SK-N-SH treated with all-trans-retinoic acid at 6 μM for 48 hours (cell line): ENCODE measurements around the gene RTF1.

ENCODE experiments used
- ARNTL ChIP-seq: fragments of 450-650 bp; formaldehyde crosslinking; IDR thresholded peaks from 2 replicates; pipeline ENCODE4 v1.5.0; 2020; ENCODE audit warnings: low read depth, mild to moderate bottlenecking, moderate library complexity, borderline replicate concordance
- CSDC2 ChIP-seq: fragments of 250-450 bp; sonication (Bioruptor Pico); IDR thresholded peaks from 2 replicates; pipeline ENCODE4 v1.5.0; 2020; ENCODE audit warnings: mild to moderate bottlenecking, moderate library complexity
- OSR1 ChIP-seq: fragments of 250-450 bp; sonication (Bioruptor Pico); IDR thresholded peaks from 2 replicates; pipeline ENCODE4 v1.8.0; 2022; ENCODE audit warnings: moderate library complexity, mild to moderate bottlenecking, inconsistent platforms
- PATZ1 ChIP-seq: fragments of 250-450 bp; sonication (Bioruptor Pico); IDR thresholded peaks from 2 replicates; pipeline ENCODE4 v1.8.0; 2020; ENCODE audit warnings: mild to moderate bottlenecking, moderate library complexity, borderline replicate concordance
- PPARA ChIP-seq: fragments of 250-450 bp; sonication (Bioruptor Pico); IDR thresholded peaks from 2 replicates; pipeline ENCODE4 v1.5.0; 2020; ENCODE audit warnings: mild to moderate bottlenecking, borderline replicate concordance
- RARB ChIP-seq: fragments of 250-450 bp; sonication (Bioruptor Pico); IDR thresholded peaks from 2 replicates; pipeline ENCODE4 v1.8.0; 2021; ENCODE audit warnings: mild to moderate bottlenecking, moderate library complexity
- SNAI2 ChIP-seq: fragments of 250-450 bp; sonication (Bioruptor Pico); IDR thresholded peaks from 2 replicates; pipeline ENCODE4 v1.5.0; 2020; ENCODE audit warnings: mild to moderate bottlenecking, moderate library complexity
- TCF4 ChIP-seq: fragments of 250-450 bp; sonication (Bioruptor Pico); IDR thresholded peaks from 2 replicates; pipeline ENCODE4 v1.8.0; 2021; ENCODE audit warnings: mild to moderate bottlenecking, moderate library complexity, borderline replicate concordance
- TOX ChIP-seq: fragments of 250-450 bp; sonication (Bioruptor Pico); IDR thresholded peaks from 2 replicates; pipeline ENCODE4 v1.8.0; 2021; ENCODE audit warnings: mild to moderate bottlenecking, moderate library complexity, borderline replicate concordance
- ZFP3 ChIP-seq: fragments of 250-450 bp; sonication (Bioruptor Pico); IDR thresholded peaks from 2 replicates; pipeline ENCODE4 v1.5.0; 2020; ENCODE audit warnings: mild to moderate bottlenecking, moderate library complexity
- ZFP30 ChIP-seq: fragments of 450-650 bp; formaldehyde crosslinking; IDR thresholded peaks from 2 replicates; pipeline ENCODE4 v1.5.0; 2022; ENCODE audit warnings: mild to moderate bottlenecking, moderate library complexity
- ZNF565 ChIP-seq: fragments of 450-650 bp; formaldehyde crosslinking; conservative IDR thresholded peaks from 2 replicates; pipeline ENCODE4 v1.5.0; 2020; ENCODE audit warnings: low read depth, mild to moderate bottlenecking, moderate library complexity
- TF ChIP-seq, protein P1 (sequence below): fragments of 250-450 bp; sonication (Bioruptor Pico); IDR thresholded peaks from 2 replicates; pipeline ENCODE4 v1.5.1; 2020; ENCODE audit warnings: low read depth, mild to moderate bottlenecking, moderate library complexity

- TF ChIP-seq, protein P1, sequence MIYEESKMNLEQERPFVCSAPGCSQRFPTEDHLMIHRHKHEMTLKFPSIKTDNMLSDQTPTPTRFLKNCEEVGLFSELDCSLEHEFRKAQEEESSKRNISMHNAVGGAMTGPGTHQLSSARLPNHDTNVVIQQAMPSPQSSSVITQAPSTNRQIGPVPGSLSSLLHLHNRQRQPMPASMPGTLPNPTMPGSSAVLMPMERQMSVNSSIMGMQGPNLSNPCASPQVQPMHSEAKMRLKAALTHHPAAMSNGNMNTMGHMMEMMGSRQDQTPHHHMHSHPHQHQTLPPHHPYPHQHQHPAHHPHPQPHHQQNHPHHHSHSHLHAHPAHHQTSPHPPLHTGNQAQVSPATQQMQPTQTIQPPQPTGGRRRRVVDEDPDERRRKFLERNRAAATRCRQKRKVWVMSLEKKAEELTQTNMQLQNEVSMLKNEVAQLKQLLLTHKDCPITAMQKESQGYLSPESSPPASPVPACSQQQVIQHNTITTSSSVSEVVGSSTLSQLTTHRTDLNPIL (CRISPR knock-in tag) = no peak
- TF ChIP-seq ARNTL (CRISPR knock-in tag) (no peak), CSDC2 (CRISPR knock-in tag) (no peak), TCF4 (CRISPR knock-in tag) (no peak), ZFP30 (CRISPR knock-in tag) (no peak), PPARA (no peak), ZFP3 (CRISPR knock-in tag) (no peak), OSR1 (CRISPR knock-in tag) (no peak), SNAI2 (no peak), PATZ1 (no peak), TOX (CRISPR knock-in tag) (no peak), RARB (CRISPR knock-in tag) (no peak), ZNF565 (CRISPR knock-in tag) (no peak)
Observed at GRCh38 chr15:41474941-41475340, 58.0 kb downstream of the RTF1 start.
